ENCODE results near the gene CELF2.

The CELF2 gene

GRCh38 chr10:11329062-11329673, 311.5 kb downstream of the CELF2 start:
- peaks cover 12 to 22% of the 10 kb centered on the region in 2 donors for H3K4me1 Mint-ChIP-seq (ENCODE audit: low read depth in 2 of 2)

DNA sequence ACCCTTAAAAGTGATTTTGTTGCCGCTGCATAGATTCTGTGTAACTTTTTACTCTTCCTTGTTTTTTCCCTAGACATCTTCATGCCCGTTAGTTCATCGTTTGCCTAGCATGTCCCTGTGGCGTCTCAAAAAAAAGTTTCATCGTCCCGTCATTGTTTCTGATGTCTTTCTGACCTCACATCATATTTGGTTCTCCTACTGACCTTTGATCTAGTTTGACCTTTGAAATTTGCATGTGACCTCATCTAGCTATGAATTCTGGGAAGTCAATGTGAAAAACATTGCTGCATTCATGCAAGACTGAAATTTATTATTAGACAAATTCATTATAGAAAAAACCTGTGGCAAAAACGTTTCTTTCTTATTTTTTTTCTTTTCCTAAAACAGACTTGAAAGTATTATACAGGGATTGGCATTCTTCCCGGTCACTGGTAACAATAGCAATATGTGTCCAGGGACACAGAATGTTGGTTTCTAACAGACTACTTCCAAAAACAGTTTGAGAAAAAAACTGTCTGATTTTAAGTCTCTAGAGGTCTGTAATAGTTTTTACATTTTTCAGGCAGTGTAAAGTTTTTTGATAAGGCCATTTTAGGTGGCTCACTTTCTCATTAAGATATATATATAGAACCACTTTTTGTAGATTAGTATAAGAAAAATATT, 312.8 kb downstream of the CELF2 start:
- DNase-seq (no peak), ATAC-seq (replicated peaks) (no peak)
- no peaks in the 10 kb centered on the region for H3K27me3 Mint-ChIP-seq
- H3K9me3 Mint-ChIP-seq: no peaks in the 10 kb centered on the region
- H3K4me1 Mint-ChIP-seq (ENCODE audit: low read depth in 2 of 2): peaks cover 20 to 25% of the 10 kb centered on the region in 2 donors
- no peak overlapping the region for H3K4me3 Mint-ChIP-seq
- H3K27ac Mint-ChIP-seq: peak overlapping the region; percentile 51 to 83
- H3K36me3 Mint-ChIP-seq (ENCODE audit: insufficient read depth): peaks cover 98% of the 10 kb centered on the region

More at GRCh38 chr10:11329062-11329673, 311.5 kb downstream of the CELF2 start:
- ATAC-seq (replicated peaks) (no peak), DNase-seq (no peak)
- H3K4me3 Mint-ChIP-seq: no peak overlapping the region
- peak overlapping the region; percentile 89 to 90 for H3K27ac Mint-ChIP-seq
- H3K36me3 Mint-ChIP-seq (ENCODE audit: insufficient read depth): peaks cover 98% of the 10 kb centered on the region
- H3K27me3 Mint-ChIP-seq: no peaks in the 10 kb centered on the region
- H3K9me3 Mint-ChIP-seq: no peaks in the 10 kb centered on the region

DNA sequence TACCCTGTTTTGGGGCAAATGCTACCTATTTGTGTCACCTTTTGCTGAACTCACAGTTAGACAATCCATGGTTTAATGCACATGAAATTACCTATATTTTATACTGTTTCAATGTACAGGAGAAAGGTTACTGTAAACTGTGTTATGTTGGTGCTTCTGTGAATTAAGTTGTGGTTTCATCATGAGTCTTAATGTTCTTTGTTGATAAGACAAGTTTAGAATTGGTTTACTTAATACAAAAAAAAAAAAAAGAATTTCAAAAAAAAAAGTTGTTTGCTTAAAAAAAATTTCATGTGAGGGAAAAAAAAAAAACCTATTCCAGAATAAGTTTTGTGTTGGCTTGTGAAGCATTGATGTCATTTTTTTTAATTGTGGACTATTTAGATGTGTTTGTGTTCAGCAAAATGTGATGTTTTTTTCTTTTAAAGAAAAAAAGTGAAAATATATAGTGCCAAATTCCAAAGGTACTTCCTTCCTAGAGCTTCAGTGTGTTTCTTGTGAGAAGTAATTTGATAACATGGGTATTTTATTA, 313.4 kb downstream of the CELF2 start:
- peak overlapping the region in 1 of 2 donors; percentile 83 for H3K27ac Mint-ChIP-seq
- no peaks in the 10 kb centered on the region for H3K9me3 Mint-ChIP-seq
- DNase-seq (no peak), ATAC-seq (replicated peaks) (no peak)
- H3K4me3 Mint-ChIP-seq: no peak overlapping the region
- H3K36me3 Mint-ChIP-seq (ENCODE audit: insufficient read depth): peaks cover 98% of the 10 kb centered on the region
- no peaks in the 10 kb centered on the region for H3K27me3 Mint-ChIP-seq
- peaks cover 19 to 21% of the 10 kb centered on the region in 2 donors for H3K4me1 Mint-ChIP-seq (ENCODE audit: low read depth in 2 of 2)

DNA sequence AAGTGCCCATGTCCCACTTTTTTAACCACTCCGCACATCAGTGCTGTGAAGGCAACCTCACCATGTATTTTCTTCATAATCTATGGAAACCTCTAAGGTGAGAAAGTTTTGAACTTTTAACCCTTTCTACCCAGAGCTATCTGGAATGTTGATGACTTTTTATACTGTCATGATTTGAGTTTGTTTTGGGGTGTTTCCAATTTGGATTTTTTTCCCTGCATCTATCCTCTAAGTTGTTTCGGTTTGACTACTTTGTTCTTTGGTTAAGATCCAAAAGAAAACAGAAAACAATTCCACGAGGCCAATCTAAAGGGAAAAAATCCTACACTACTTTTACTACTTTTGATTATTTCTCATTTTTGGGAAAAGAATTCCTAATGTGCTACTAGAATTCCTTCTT, 314.1 kb downstream of the CELF2 start:
- no peak for ATAC-seq (replicated peaks)
- no peak for DNase-seq
- Mint-ChIP-seq H3K27ac (peak overlapping the region; percentile 71 to 85), H3K36me3 (ENCODE audit: insufficient read depth) (peaks cover 98% of the 10 kb centered on the region), H3K9me3 (no peaks in the 10 kb centered on the region), H3K27me3 (no peaks in the 10 kb centered on the region), H3K4me3 (no peak overlapping the region), H3K4me1 (ENCODE audit: low read depth in 2 of 2) (peaks cover 19% of the 10 kb centered on the region in 2 donors)

DNA sequence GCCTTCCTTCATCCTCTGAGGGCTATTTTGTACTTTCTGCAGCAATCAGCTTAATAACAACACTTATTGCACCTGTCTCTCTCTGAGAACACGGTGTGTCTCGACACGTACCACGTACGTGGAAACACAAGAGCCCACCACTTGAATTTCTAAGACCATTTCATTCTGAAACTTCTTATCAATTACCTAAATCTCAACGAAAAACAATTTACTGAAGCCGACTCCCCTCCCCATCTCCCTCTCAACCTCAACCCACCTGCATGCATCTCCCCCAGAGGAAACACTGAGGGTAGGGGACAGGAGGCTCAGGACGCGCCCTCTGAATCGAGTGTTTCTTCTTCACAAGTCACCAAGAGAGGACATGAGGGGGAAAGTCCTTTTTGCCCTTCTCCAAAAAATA, 315.2 kb downstream of the CELF2 start:
- H3K9me3 Mint-ChIP-seq: no peaks in the 10 kb centered on the region
- peaks cover 96% of the 10 kb centered on the region for H3K36me3 Mint-ChIP-seq (ENCODE audit: insufficient read depth)
- H3K27me3 Mint-ChIP-seq: no peaks in the 10 kb centered on the region
- H3K4me3 Mint-ChIP-seq: no peak overlapping the region
- DNase-seq: no peak
- peak overlapping the region; percentile 71 to 85 for H3K27ac Mint-ChIP-seq
- peaks cover 19 to 28% of the 10 kb centered on the region in 2 donors for H3K4me1 Mint-ChIP-seq (ENCODE audit: low read depth in 2 of 2)
- no peak for ATAC-seq (replicated peaks)

GRCh38 chr10:11334436-11334835, 316.8 kb downstream of the CELF2 start:
- H3K36me3 Mint-ChIP-seq (ENCODE audit: insufficient read depth): peaks cover 93% of the 10 kb centered on the region
- DNase-seq (no peak), ATAC-seq (replicated peaks) (no peak)
- no peaks in the 10 kb centered on the region for H3K27me3 Mint-ChIP-seq
- no peak overlapping the region for H3K4me3 Mint-ChIP-seq
- peaks cover 27 to 28% of the 10 kb centered on the region in 2 donors for H3K4me1 Mint-ChIP-seq (ENCODE audit: low read depth in 2 of 2)
- H3K9me3 Mint-ChIP-seq: no peaks in the 10 kb centered on the region
- H3K27ac Mint-ChIP-seq: peak overlapping the region; percentile 70 to 73

- peak overlapping the region; percentile 19 to 83 for H3K27ac Mint-ChIP-seq
- H3K36me3 Mint-ChIP-seq (ENCODE audit: insufficient read depth): peaks cover 85% of the 10 kb centered on the region
- ATAC-seq (replicated peaks) (no peak), DNase-seq (no peak)
- no peaks in the 10 kb centered on the region for H3K27me3 Mint-ChIP-seq
- H3K9me3 Mint-ChIP-seq: no peaks in the 10 kb centered on the region
- H3K4me1 Mint-ChIP-seq (ENCODE audit: low read depth in 2 of 2): peaks cover 24% of the 10 kb centered on the region in 2 donors
- peak overlapping the region in 1 of 2 donors; percentile 2 for H3K4me3 Mint-ChIP-seq
Measured at GRCh38 chr10:11335167-11335652, 317.5 kb downstream of the CELF2 start.

- no peaks in the 10 kb centered on the region for H3K27me3 Mint-ChIP-seq
- peaks cover 84% of the 10 kb centered on the region for H3K36me3 Mint-ChIP-seq (ENCODE audit: insufficient read depth)
- H3K9me3 Mint-ChIP-seq: no peaks in the 10 kb centered on the region
- H3K4me1 Mint-ChIP-seq (ENCODE audit: low read depth in 2 of 2): peaks cover 20 to 24% of the 10 kb centered on the region in 2 donors
- peak overlapping the region; percentile 19 to 83 for H3K27ac Mint-ChIP-seq
- ATAC-seq (replicated peaks): no peak
- DNase-seq: no peak
- H3K4me3 Mint-ChIP-seq: no peak overlapping the region
Measured at GRCh38 chr10:11335881-11336430, 318.3 kb downstream of the CELF2 start.

DNA sequence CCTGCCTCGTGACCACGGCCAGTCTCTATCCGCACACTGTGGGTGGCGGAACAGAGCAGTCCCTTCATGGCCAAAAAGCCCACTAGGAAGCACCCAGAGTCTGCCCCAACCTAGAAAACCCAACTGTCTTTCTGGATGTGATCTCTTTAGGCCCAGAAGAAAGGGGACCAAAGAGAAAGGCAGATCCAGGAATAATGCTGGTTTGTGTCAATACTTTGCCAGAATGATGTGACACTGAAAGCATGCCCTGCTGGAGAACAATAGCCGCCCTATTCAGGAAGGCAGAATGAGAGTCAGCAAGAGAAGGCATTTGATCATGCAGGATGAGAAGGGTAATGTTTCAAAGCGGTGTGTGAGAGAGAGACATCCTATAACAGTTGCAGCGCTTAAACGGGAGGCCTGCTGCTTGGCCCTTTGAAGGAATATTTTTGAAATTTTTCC, 319.1 kb downstream of the CELF2 start:
- Mint-ChIP-seq H3K27ac (peak overlapping the region; percentile 38 to 88), H3K27me3 (no peaks in the 10 kb centered on the region), H3K36me3 (ENCODE audit: insufficient read depth) (peaks cover 76% of the 10 kb centered on the region), H3K4me1 (ENCODE audit: low read depth in 2 of 2) (peaks cover 20 to 25% of the 10 kb centered on the region in 2 donors), H3K9me3 (no peaks in the 10 kb centered on the region), H3K4me3 (no peak overlapping the region)
- DNase-seq (no peak), ATAC-seq (replicated peaks) (no peak)

- ATAC-seq (replicated peaks) (peak; percentile 65), DNase-seq (no peak)
- no peaks in the 10 kb centered on the region for H3K27me3 Mint-ChIP-seq
- H3K4me1 Mint-ChIP-seq (ENCODE audit: low read depth in 2 of 2): peaks cover 19 to 27% of the 10 kb centered on the region in 2 donors
- H3K36me3 Mint-ChIP-seq (ENCODE audit: insufficient read depth): peaks cover 71% of the 10 kb centered on the region
- peak overlapping the region; percentile 38 to 88 for H3K27ac Mint-ChIP-seq
- no peaks in the 10 kb centered on the region for H3K9me3 Mint-ChIP-seq
- no peak overlapping the region for H3K4me3 Mint-ChIP-seq
Measured at GRCh38 chr10:11337516-11337915, 319.8 kb downstream of the CELF2 start.

- Mint-ChIP-seq H3K27ac (peak overlapping the region; percentile 84 to 88), H3K36me3 (ENCODE audit: insufficient read depth) (peaks cover 63% of the 10 kb centered on the region), H3K9me3 (no peaks in the 10 kb centered on the region), H3K4me3 (no peak overlapping the region), H3K27me3 (no peaks in the 10 kb centered on the region), H3K4me1 (ENCODE audit: low read depth in 2 of 2) (peaks cover 13 to 25% of the 10 kb centered on the region in 2 donors)
- ATAC-seq (replicated peaks) (no peak), DNase-seq (no peak)
Measured at GRCh38 chr10:11338160-11338844, 320.6 kb downstream of the CELF2 start.

GRCh38 chr10:11339013-11339412, 321.3 kb downstream of the CELF2 start:
- DNase-seq: no peak
- Mint-ChIP-seq H3K4me1 (ENCODE audit: low read depth in 2 of 2) (peaks cover 13 to 27% of the 10 kb centered on the region in 2 donors), H3K9me3 (no peaks in the 10 kb centered on the region), H3K4me3 (no peak overlapping the region), H3K27me3 (no peaks in the 10 kb centered on the region), H3K27ac (peak overlapping the region in 1 of 2 donors; percentile 88), H3K36me3 (ENCODE audit: insufficient read depth) (peaks cover 56% of the 10 kb centered on the region)
- no peak for ATAC-seq (replicated peaks)

DNA sequence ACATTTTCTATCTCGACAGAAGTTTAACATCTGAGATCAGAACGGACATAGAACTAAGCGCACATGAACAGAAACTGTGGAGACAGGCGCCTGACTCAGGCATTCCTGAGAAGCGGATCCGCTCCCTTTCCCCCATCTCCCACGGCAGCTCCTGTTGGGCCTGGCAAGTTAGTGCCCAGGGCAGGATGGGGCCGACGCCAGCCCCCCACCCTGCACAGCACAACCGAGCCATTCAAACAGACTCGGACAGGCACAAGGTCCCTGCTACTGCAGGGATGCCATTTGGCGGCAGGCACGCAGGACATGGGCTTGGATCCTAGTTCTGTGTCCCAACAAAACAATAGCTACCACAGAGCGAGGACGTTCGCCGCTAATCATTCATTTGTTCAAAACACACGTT, 322.0 kb downstream of the CELF2 start:
- Mint-ChIP-seq H3K27ac (peak overlapping the region in 1 of 2 donors; percentile 88), H3K9me3 (no peaks in the 10 kb centered on the region), H3K36me3 (ENCODE audit: insufficient read depth) (peaks cover 49% of the 10 kb centered on the region), H3K4me3 (no peak overlapping the region), H3K27me3 (no peaks in the 10 kb centered on the region), H3K4me1 (ENCODE audit: low read depth in 2 of 2) (peaks cover 10 to 23% of the 10 kb centered on the region in 2 donors)
- DNase-seq (no peak), ATAC-seq (replicated peaks) (no peak)
